BJ (cell line): Measurements from ENCODE around the gene ARF3. TPM values are rescaled to one million over a fixed set of nuclear protein-coding genes. Genes with fewer than 3 reads are reported as not detected.

Experiments used
- CTCF ChIA-PET: fragments of 350-600 bp; formaldehyde crosslinking; extraction: SDS; loops from one replicate; lab custom pipeline; 2021; ENCODE audit warnings: antibody characterized with exemption, inconsistent platforms; lab: Yijun Ruan, JAX
- POLR2A ChIA-PET: fragments of 300-600 bp; sonication (Branson Sonifier 250); formaldehyde crosslinking; extraction: SDS; loops from one replicate; lab custom pipeline; 2021; ENCODE audit warnings: antibody characterized with exemption; lab: Charles Lee
- DNase-seq: peaks from one replicate; pipeline ENCODE4 v3.0.0-alpha.2; 2011; ENCODE audit warnings: low read depth
- H3K27me3 ChIP-seq: 2 replicates; pipeline ENCODE4 v1.6.0; 2011; ENCODE audit warnings: low read length; ENCODE audit not compliant: control insufficient read depth, insufficient read depth
- H3K36me3 ChIP-seq: 2 replicates; pipeline ENCODE4 v1.5.1; 2011; ENCODE audit warnings: low read length; ENCODE audit not compliant: control insufficient read depth, insufficient read depth
- H3K4me3 ChIP-seq: 2 replicates; pipeline ENCODE4 v1.5.1; 2011; ENCODE audit warnings: low read depth, mild to moderate bottlenecking, control low read depth, low read length
- CTCF ChIP-seq: IDR thresholded peaks from 2 replicates; pipeline ENCODE4 v1.5.1; 2011; ENCODE audit warnings: low read depth, mild to moderate bottlenecking, control low read depth, inconsistent platforms, low read length, moderate library complexity; ENCODE audit not compliant: insufficient read depth
- polyA plus RNA-seq: library from polyadenylated mRNA; depleted of rRNA; stranded (reverse); fragments of >200 nt; gene quantifications from 2 replicates; pipeline ENCODE4 v1.2.3, GENCODE V29; 2011

ARF3 gene
- polyA plus RNA-seq, 1 experiment = 292 TPM

GRCh38 chr12:48903363-48903981, 53.8 kb downstream of the ARF3 start:
- CTCF ChIA-PET = interaction anchor here (0.8 to 5.5 kb wide), 10 partner anchors 11 to 85 kb away, joined by 3 to 37 read pairs (median 4); partner anchors contain the start of gene DDX23
- no peak for DNase-seq
- no peaks in the 10 kb centered on the region for H3K36me3 ChIP-seq
- no peak overlapping the region for H3K4me3 ChIP-seq
- no peak for TF ChIP-seq CTCF
- no peaks in the 10 kb centered on the region for H3K27me3 ChIP-seq
- POLR2A ChIA-PET = no interaction called here

GRCh38 chr12:48901278-48901677, 56.0 kb downstream of the ARF3 start:
- no peaks in the 10 kb centered on the region; the same call in 1 of the 2 replicates for H3K27me3 ChIP-seq
- DNase-seq = no peak
- ChIA-PET CTCF (interaction anchor here (1.8 to 5.5 kb wide), 4 partner anchors 11 to 94 kb away, joined by 4 to 37 read pairs (median 18); partner anchors contain the start of gene DDX23), POLR2A (interaction anchor here (0.6 kb wide), 1 partner anchor 10 kb away, joined by 8 read pairs; no protein-coding TSS in a partner anchor)
- no peak for TF ChIP-seq CTCF
- H3K4me3 ChIP-seq = no peak overlapping the region
- no peaks in the 10 kb centered on the region for H3K36me3 ChIP-seq

- POLR2A ChIA-PET = no interaction called here
- TF ChIP-seq CTCF = no peak
Observed at GRCh38 chr12:48899651-48900050, 57.6 kb downstream of the ARF3 start.

GRCh38 chr12:48894271-48894670, 63.0 kb downstream of the ARF3 start:
- TF ChIP-seq CTCF = no peak
- Histone ChIP-seq H3K27me3 (peaks cover 5% of the 10 kb centered on the region; the same call in 1 of the 2 replicates), H3K4me3 (no peak overlapping the region), H3K36me3 (no peaks in the 10 kb centered on the region)
- ChIA-PET CTCF (interaction anchor here (3.8 kb wide), 1 partner anchor 41 kb away, joined by 21 read pairs; the partner anchor contains the start of gene DDX23), POLR2A (no interaction called here)
- no peak for DNase-seq

More at GRCh38 chr12:48899651-48900050, 57.6 kb downstream of the ARF3 start:
- CTCF ChIA-PET = interaction anchor here (1.8 to 5.5 kb wide), 3 partner anchors 9 to 95 kb away, joined by 4 to 37 read pairs (median 32); partner anchors contain the start of gene DDX23
- Histone ChIP-seq H3K4me3 (no peak overlapping the region), H3K36me3 (no peaks in the 10 kb centered on the region), H3K27me3 (no peaks in the 10 kb centered on the region; the same call in 1 of the 2 replicates)
- no peak for DNase-seq

- ChIA-PET POLR2A (interaction anchor here (0.6 kb wide), 2 partner anchors 8 to 10 kb away, joined by 3 to 8 read pairs; no protein-coding TSS in a partner anchor), CTCF (interaction anchor here (0.6 to 5.2 kb wide), 39 partner anchors 9 to 147 kb away, joined by 3 to 243 read pairs (median 4); partner anchors contain the start of genes ADCY6, ARF3, CACNB3 and DDX23)
- Histone ChIP-seq H3K27me3 (peaks cover 5% of the 10 kb centered on the region; the same call in 1 of the 2 replicates), H3K36me3 (no peaks in the 10 kb centered on the region), H3K4me3 (peak overlapping the region; percentile 24)
- DNase-seq = no peak
- TF ChIP-seq CTCF = peak; percentile 97
Observed at GRCh38 chr12:48890657-48891418, 66.4 kb downstream of the ARF3 start.
